Measurements from ENCODE around the gene BYSL.

Gene BYSL

GRCh38 chr6:41976794-41977484 is 55.6 kb downstream of the BYSL start:
- DNase-seq, result no peak

Data from NCI-H2029 (cell line).